OCI-M2 (cell line): ENCODE results near the gene IFNA7.
"Not testable (repeated sequence)": the region's sequence is repeated elsewhere in the genome, so short reads cannot be mapped to it uniquely, and the experiment has no call there.

Experiments
- DNase-seq: peaks from one replicate; lab custom pipeline; 2025; ENCODE audit not compliant: unreplicated experiment; lab: John Stamatoyannopoulos, UW

IFNA7 gene

GRCh38 chr9:21182810-21183736 is 18.9 kb downstream of the IFNA7 start:
- not testable (repeated sequence) for DNase-seq

- no peak for DNase-seq
Observed at GRCh38 chr9:21174671-21175070, 27.3 kb downstream of the IFNA7 start.

GRCh38 chr9:21172156-21172555 is 29.8 kb downstream of the IFNA7 start:
- DNase-seq: no peak

GRCh38 chr9:21171351-21171750 is 30.7 kb downstream of the IFNA7 start:
- no peak for DNase-seq

- DNase-seq: not testable (repeated sequence)
Observed at GRCh38 chr9:21166560-21166959, 35.4 kb downstream of the IFNA7 start, which contains the start of gene IFNA21. IFNA21 (minus strand) TSS chr9:21166660; CDS start chr9:21166612, 48 bp downstream.

- no peak for DNase-seq
Observed at GRCh38 chr9:21165516-21165915, 36.5 kb downstream of the IFNA7 start.

- DNase-seq: peak; percentile 11
Observed at GRCh38 chr9:21160178-21160577, 41.8 kb downstream of the IFNA7 start.

GRCh38 chr9:21155501-21155900 is 46.5 kb downstream of the IFNA7 start:
- no peak for DNase-seq

GRCh38 chr9:21154018-21154608 is 47.9 kb downstream of the IFNA7 start:
- DNase-seq: peak; percentile 5

- no peak for DNase-seq
Observed at GRCh38 chr9:21153336-21154017, 48.5 kb downstream of the IFNA7 start.
